GM19043 (cell line): ENCODE results near the gene STX8.
"Not testable (repeated sequence)": the region's sequence is repeated elsewhere in the genome, so short reads cannot be mapped to it uniquely, and the experiment has no call there.

ENCODE experiments used
- ATAC-seq: cut with Tn5 transposase; IDR thresholded peaks from one replicate; pipeline ENCODE4 v1.9.1; 2021; ENCODE audit warnings: low read depth; ENCODE audit not compliant: unreplicated experiment

STX8 gene

DNA sequence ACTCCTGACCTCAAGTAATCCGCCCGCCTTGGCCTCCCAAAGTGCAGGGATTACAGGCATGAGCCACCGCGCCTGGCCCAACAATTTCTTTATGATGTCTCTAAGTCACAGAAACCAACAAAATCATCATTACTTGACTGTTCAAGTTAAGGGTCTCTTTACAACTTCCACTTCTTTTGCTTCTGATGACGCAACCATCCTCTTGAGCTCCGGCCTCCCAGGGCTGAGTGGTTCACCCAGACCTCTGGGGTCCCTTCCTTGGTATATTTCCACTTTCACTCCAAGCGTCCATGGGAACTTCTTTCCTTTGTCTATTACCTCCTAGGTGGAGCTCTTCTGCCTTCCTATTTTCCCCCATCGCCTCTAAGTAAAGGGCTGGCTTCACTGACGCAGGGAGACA is 300.6 kb downstream of the STX8 start:
- no peak for ATAC-seq

DNA sequence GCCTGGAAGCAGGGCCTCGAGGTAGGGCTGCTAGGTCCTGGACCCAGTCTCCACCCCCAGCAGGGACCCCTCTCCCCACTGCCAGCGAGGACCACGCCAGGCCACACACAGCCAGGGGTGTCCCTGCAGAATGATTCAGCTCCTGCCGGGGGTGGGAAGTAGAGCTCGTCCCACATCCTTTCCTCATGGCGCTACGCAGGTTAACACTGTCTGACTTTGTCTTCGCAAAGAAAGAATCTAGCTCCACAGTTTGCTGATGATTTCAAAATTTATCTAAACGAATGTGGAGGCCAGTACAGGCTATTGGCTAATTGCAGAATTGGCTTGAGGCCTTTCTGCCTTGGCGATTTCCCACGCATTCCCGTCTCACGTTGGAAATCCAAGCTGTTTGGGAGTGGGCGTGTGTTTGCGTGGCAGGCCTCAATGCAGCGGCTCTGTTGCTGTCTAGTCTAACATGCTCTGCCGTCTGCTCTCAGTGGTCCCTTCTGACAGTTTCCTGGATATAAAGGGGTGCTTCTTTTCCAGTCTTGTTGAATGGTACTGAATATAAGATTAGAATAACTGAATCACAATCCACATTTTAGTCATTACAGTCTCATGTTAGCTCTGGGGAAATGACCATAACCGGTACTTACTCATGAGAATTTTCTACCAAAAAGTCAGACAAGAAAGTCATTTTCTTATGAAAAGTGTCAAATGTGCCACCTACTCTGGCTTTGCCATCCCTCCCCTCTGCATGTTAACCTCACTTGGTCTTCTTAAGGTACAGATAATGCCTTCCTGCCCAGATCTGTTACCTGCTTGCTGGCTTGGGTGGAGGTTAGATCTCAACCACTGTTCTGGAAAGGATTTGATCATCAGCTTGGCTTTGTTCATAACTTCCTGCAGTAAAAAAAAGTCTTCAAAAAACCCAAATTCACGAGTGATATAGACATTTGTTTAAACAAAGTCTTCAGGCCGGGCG is 301.9 kb downstream of the STX8 start:
- ATAC-seq = no peak

DNA sequence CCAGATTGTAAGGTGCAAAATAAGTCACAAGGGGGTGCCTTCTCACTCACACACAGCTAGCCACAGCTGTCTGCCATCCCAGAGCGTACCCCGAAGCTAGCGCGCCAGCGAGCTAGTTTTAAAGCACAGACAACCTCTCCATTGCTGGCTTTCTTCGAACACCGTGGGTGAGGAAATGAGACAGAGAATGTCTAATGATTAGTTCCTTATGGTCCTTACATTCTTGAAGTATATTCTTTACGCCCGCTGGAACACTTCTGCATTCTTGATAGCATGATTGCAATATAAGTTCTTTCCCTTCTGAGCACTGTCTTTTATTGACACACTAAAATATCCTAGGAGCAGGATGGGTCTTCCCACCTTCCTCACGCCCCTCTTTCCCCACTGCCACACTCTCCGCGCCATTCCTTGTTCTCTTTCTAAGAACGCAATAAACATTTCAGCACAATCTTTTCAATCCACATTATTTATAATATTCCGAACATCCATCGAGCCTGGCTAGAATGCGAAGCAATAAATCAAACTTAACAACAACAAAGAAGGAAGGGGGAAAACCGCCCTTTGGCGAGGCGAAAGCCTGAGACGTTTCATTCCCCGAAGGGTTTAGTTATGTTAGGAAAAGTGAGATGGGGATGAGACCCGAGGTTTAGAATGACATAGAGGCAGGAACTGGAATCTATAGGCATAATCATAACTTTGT is 303.0 kb downstream of the STX8 start:
- ATAC-seq = no peak

DNA sequence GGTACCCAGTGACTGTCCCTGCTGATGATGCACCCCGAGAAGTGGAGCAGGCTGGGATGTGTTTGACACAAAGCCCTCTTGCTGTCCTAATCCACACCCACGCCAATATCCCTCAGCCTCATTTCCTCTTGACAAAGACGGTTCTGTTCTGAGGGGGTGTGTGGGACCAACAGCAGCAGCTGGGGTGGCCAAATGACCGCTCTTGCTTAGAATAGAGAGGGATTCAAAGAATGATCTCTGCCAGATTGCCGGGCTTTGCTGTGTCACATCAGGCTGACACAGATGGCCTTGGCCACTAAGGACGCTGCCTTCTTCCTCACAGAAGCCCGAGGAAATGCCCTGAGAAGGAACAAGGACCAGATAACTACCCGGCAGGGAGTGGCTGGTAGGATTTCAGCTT is 303.6 kb downstream of the STX8 start:
- ATAC-seq = no peak

DNA sequence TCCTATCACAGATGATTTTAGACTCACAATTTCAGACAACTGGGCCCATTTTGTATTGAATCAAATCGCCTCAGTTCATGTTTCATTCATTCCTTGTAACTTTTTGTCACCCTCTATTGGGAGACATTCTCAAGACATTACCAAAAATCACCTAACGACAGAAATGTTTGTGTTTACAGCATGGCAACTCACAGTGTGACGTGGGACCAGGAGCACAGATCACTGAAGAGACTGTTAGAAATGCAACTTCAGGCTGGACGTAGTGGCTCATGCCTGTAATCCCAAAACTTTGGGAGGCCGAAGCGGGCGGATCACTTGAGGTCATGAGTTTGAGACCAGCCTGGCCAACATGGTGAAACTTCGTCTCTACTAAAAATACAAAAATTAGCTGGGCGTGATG is 304.7 kb downstream of the STX8 start:
- no peak for ATAC-seq

DNA sequence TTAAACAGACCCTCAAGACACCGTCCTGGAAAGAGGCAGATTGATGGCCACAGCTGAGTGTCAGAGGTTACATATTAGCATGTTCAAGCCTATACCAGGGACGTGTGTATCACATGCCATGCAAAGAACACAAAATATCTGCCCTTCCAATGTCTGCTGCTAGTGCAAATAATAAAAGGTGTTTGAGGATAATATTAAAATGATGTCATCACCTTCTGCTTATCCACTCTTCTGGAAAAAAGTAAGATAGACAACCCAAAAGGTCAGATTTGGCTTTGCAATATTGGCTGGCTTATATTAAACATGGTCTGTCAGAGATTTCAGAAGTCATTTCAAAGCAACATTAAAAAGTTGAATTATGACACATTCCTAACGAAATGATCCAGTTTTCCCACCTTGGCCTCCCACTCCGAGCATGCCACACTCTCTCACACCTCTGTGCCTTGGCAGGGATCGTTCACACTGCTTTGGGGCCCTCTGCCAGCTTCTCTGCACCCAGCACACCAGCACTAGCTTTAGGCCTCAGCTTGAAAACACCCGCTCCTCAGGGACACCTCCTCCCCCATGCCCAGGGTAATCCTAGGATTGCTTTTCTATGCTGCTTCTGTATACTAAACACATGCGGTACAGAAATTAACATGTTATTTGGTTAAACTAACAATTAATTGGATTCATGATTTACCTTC is 306.1 kb downstream of the STX8 start:
- no peak for ATAC-seq

DNA sequence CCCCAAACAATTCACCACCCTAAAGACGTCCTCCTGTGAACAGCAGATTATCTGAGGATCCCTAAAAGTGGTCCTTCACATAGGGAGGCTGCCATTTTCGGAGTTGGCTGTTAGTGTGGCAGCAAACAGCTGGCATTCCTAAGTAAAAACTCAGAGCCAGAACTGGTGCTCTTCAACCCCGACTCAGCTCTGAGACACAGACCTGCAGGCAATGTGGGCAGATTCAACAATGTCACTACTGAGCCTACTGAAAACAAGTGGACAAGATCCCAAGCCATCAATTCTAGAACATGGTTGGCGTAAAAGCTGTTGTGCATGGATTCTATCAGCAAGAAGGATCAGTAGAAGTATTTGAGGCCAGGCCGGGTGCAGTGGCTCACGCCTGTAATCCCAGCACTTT is 307.1 kb downstream of the STX8 start:
- ATAC-seq = no peak

DNA sequence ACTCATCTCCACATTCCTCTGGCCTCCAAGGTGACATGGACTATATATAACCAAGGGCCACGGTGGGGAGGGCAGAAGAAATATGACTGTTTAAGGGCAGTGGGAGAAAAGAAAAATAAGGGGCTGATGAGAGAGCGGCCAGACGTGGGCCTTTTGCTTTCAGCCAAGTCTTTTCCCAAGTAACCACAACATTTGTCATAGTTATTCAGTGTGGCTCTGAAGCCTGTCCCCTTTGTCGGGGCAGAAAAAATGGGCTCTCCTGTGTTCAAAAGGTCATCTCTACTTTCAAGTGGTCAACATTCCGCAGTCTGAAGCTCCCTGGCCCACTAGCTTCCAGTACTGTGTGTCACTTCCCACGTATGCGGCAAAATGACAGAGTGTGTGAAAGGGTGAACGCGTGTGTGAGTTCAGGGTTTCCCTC is 308.9 kb downstream of the STX8 start:
- no peak for ATAC-seq

DNA sequence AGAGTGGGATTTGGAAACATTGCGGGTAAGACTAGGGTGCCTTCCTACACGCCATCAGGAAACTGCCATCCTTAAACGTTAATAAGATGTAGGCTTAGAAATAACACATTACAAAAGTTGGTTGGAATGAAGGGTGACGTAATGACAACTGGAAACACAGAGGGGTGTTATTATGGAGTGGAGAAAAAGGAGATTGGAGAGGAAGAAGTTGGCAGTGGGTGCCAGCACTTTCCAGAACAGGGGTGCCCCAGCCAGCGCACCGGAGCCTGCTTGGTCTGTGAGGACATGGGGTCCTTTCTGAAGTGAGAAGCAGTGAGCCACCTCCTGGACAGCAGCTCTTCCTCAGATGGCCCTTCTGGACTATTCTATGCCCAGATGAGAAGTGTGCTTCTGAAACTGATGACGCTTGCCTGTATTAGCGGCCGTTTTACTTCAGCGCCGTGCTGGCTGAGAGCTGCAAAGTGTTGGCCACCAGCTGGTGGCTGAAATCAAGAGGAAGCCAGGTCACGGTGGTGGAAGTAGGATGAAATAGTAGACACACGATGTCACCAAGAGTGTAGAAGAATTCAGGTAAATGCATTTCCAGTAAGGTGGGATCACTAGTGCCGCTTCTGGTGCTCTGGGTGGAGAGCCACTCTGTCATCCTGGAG is 309.5 kb downstream of the STX8 start:
- ATAC-seq = no peak

DNA sequence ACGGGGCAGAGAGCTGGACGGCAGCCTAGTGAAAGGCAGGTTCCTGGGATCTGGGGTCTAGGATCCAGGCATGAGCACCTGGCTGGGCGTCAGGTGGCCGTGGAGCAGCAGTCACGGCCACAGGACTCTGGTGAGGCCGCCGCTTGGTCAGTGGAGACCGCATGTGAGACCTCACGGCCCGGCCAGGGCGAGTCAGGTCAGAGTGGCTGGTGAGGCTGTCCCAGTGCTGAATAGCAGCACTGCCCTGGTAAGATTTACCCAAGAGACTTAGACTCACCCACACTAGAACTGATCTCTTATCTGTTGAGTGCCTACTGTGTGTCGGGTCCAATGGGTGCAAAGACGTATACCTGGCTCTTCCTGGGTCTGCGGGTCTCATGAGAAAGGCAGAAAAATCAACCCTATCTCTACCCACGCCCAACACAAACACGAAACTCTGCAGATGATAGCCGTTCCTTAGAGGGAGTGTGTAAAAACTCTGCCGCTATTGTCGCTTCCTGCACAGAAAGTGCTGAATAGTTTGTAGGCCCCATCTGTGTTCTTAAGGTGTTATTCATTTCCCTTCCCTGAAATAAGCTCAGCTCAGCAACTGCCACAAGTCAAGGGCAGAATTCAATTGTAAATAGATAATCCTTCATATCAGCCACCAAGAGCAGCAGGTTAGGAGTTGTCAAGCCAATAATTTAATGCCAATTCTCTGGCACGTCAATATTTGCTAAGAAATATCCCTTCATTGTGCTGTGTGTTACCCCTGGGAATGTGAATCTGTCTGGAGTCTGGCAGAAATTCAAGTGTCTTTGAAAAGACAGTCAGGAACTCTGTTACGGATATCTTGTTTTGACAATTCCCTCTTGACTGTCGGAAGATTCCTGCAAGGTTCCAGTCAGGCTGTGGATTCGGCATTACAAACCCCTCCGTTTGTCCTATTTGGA is 314.3 kb downstream of the STX8 start:
- no peak for ATAC-seq

DNA sequence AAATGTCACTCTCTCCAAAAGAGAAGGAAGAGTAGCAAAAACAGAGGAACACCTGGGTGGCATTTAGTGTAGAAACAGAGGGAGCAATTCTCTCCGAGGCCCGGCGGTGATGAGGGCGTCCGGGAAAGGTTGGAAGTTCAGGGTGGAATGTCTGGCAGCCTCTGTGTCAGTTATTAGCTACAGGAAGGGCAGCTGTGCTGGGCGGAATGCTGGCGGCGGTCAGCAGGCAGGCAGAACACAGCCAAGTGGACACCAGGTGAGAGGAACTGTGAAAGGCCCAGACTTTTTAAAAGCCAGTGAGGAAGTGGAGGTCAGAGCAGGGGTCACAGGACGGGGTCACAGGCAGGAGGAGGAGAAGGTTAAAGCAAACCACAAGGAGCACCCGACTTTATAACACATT is 316.2 kb downstream of the STX8 start:
- no peak for ATAC-seq

DNA sequence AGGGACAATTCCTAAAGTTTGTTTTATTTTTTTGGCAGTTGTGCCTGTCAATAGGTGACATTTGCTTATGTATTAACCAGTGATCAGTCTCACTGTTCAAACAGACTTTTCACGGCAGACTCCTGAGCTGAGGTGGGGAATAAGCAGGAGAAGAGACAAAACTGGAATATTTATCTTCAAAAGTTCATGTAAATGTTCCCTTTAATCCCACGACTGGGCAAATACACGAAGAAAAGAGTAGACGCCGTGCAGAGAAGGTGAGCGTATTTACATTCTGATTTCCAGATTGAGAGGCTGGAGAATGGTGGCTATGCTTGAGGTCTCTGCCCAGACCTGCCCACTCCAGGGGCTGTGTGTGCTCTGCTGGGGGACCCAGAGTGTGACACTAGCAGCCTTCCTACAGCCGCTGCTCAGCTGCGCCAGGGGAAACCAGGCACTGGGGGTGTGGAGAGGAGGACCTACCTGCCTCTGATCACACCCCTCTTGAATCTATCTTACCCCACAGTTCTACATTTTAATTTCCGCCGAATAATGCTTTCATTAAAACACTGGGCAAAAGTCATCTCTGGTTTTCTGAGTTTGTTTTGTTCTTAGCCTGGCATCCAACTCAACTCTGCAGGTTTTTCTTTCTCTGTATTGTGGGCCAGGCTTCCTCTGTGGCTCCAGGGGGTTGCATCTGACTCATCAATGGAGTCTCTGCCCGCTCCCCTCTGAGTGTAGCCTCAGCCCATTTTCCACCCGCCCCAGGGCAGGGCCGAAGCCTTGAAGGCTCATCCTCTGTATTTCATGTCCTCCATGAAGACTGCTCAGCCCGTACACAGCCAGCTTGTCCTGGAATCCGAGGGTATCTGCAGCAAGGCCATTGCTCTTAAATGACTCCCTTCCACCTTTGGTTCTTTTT is 317.3 kb downstream of the STX8 start:
- ATAC-seq = no peak

DNA sequence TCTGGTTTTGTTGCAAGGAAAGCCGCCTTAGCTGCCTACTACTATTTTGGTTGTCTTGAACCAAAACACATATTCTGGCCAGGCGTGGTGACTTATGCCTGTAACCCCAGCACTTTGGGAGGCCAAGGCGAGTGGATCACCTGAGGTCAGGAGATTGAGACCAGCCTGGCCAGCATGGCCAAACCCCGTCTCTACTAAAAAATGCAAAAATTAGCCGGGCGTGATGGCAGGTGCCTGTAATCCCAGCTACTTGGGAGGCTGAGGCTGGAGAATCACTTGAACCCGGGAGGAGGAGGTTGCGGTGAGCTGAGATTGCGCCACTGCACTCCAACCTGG is 318.0 kb downstream of the STX8 start:
- ATAC-seq = not testable (repeated sequence)

DNA sequence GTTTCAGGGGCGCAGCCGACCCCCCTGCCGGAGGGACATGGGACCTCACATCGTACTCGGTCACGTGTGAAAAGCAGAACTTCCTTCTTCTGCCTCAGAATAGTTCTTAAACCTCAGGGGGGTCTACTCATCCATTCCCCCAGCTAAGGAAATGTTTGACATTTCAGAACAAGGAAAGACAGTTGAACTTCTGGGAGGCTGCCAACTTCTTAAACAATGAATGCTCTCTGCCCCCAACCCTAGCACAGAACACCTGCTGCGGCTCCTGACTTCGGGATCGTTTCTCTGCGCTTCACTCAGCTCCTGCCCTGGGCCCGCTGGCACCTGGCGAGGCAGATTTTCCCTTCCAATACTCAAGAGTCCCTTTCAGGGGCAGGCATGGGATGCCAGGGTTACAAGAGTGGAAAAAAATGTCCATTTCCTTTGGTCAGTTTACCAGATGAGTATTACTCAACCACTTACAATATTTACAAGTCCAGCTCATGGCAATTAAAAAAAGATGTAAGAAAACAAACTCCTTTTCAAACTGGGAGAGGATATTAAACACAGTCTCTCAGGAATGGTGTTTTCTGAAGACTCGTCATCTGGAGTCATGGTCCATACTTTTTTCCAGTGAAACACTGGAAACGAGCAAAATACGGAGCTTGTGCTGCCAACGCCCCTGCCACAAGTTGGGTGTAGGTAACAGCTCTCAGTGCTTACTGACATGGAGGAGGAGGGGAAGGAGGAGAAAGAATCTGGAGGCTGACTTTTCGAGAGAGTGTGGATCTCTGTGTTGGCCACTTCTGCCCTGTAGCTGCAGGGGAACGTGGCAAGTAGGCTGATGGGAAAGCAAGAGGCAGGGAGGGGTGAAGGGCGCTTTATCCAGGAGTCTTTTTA is 318.6 kb downstream of the STX8 start:
- ATAC-seq = no peak

DNA sequence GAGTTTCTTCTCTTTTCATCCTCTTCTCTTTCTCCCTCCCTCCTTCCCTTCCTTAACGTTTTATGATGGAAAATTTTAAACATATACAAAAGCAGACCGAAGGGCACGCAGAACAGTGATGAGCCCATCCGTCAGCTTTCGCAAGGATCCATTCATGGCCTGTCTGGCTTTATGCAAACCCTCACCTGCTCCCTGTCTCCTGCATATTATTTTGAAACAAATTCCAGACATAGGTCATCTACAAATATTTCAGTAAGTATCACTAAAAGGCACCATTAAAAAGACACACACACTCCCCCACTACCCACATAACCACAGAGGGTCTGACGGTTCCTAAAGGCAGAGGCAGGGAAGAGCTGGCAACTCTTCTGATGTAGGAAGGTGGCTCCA is 319.3 kb downstream of the STX8 start:
- ATAC-seq = no peak

DNA sequence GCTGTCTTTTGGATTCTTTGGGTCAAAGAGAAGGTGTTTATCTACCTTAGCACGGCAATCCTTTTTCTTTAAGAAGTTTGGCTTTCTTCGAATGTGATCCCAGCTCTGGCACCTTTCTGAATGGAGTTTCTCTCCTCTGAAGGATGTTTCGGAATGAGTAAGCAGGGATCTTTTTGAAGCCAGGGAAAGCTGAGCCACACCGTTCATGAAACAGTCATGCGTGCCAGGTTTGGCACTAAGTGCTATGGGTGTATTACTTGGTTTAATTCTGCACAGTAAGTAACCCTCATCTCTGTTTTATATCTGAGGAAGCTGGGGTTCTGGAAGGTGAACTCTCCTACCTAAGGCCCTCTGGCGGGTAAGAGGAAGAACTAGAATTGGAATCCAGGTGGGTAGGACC is 319.8 kb downstream of the STX8 start:
- ATAC-seq = no peak

DNA sequence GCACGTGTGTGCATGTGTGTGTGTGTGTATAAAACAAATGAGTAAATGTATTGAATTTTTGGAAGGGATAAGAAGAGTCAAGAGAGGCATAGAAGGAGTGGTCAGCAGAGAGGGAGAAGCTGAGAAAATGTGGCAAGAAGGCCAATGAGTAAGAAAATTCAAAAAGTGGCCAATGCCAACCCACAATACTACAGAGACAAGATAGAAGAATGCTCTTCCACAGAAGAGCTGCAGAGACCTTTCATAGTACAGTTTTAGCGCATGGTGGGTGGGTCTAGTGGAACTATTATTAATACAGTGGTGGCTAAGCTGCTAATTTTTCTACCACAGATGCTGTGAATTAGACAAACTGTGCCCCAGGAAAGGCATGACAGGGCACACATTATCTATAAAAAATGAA is 320.8 kb downstream of the STX8 start:
- no peak for ATAC-seq

DNA sequence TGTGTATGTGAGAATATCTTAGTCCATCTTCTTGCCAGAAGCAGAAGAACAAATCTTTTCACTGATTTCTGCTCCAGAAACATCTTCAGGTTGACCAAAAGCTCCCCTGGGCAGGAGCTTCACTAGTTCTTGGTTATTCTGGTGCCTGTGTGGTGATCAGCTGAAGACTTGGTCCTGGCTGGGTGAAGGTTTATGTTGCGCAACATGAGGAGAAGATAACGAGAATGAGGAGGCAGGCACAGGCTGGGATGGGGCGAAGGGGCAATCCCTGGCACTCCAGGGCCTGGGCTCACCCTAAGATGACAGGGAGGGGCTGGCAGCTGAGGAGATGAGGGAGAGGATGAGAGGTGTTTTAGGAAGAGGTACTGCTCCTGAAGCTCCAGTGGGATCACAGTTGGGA is 322.3 kb downstream of the STX8 start:
- ATAC-seq = no peak
